Stimulated activated CD4-positive, alpha-beta T cell treated with anti-CD3 and anti-CD28 coated beads, TNF-alpha, amount 100 ng/mL, for 1 hour (primary cell): ENCODE measurements around the gene FAT1.
A peak's percentile ranks its signal among the peaks of the same experiment; 100 is the strongest.

Experiments
- DNase-seq, 3 donors: peaks; one replicate each; pipeline ENCODE4 v3.0.0-alpha.2; 2020; ENCODE audit warnings: low read depth in 3 of 3, low spot score in 1 of 3

FAT1 gene

DNA sequence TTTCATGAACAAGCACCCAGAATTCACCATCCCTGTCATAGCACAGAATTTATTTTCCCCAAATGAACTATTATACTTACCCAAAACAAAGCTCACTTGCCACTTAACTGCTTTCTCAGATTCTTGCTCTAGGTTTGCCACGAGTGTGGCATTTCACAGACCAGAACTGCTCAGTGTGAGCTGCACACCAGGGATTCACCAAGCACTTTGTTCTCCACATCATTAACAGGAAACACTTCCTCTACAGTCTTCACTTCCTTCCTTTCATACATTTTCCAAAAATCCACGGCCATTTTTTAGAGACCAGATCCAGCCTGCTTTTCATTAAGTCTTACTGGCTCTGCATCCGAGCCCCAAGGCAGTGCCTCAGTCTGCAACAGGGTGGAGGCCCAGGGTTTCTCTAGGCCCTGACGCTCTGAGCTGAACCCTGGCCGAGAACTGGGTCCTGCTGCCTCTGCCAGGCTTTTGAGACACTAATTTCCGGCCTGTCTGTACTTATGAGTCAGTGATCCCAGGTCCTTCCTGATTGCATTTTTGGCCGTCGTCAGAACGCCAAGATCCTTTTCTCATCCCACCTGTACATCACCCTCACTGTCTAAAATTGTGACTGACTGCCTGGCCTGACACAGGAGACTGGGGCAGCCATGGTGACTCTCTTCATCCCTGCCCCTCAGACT lies 100.7 kb downstream of the FAT1 start:
- no peak for DNase-seq

GRCh38 chr4:186621959-186622553 lies 101.6 kb downstream of the FAT1 start:
- no peak for DNase-seq

- no peak for DNase-seq
Measured at GRCh38 chr4:186619088-186619487, 104.6 kb downstream of the FAT1 start.

- DNase-seq, result no peak
Measured at GRCh38 chr4:186617921-186618320, 105.7 kb downstream of the FAT1 start.

DNA sequence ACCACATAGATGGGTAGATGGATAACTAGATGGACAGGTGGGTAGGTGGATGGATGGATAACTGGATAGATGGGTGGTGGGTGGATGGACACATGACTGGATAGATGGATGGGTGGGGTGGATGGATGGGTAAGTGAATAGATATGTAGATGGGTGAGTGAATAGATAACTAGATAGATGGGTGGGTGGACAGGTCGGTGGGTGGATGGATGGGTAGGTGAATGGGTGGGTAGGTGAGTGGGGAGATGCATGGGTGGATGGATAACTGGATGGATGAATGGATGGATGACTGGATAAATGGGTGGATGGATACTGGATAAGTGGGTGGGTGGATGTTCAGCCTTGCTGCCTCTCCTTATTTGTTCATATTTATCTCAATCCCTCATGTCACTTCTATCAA lies 116.2 kb downstream of the FAT1 start:
- no peak for DNase-seq

DNA sequence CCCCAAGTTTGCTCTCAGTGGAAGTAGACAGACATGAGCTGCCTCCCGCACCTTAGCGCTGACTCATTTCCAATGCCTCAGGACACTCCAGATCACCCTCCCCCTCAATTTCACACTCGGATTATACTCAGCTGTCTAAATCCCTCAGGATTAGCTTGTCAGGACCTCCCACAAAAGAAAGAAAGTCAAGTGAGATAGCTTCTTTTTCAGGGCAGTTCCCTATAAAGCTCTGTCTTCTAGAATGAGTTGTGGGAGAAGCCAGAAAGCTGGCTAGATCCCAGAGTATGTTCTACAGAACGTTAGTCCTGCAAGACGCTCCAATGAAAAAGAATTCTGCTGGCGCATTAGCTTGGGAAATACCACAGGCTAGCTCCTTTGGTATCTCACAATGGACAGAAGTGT lies 117.1 kb downstream of the FAT1 start:
- no peak for DNase-seq

DNA sequence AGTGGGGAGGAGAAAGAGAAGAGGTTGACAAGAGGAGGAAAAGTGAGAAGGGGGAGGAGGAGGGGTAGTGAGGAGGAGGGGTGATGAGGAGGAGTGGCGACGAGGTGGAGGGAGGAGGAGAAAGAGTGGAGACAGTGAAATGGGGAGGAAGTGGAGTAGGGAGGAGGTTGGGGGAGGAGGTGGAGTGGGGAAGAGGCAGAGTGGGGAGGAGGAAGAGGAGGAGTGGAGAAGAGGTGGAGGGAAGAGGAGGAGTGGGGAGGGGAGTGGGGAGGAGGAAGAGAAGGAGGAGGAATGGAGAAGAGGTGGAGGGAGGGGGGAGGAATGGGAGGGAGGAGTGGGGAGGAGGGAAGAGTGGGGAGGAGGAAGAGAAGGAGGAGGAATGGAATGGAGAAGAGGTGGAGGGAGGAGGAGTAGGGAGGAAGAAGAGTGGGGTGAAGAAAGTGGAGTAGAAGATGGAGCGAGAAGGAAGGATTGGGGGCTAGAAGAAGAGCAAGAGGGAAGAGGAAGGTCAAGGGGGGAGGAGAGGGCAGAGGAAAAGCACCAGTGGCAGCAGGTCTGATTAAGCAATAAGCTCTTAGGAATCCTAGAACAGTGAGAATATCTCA lies 118.3 kb downstream of the FAT1 start:
- no peak for DNase-seq

DNA sequence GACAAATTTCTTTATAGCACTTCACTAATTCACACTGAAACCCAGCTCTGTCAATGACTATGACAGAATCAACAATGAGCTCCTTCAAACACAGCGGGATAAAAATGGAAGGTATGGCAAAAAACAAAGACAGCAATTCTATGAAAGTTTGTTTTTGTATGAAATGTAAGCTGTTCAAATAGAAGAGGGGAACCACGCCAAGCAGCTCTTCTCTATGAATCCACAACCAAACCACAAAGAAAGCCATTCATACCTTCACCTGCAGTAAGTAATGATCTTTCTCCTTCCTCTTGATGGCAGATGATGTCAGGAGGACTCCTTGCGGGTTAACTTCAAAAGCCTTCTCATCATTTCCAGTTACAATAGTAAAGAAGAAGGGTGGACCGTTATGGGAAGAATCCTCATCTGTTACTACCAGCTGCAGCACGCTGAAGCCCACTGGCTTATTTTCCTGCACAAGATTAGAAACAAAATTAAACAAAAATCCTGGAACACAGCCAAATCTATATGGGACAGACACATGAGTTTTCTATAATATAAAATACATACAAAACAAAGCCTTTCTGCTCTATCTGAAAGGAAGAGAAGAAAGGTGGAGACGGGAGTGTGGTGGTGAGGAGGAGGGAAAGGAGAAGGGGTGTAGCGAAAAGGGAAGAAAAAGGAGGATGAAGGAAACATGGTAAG lies 119.4 kb downstream of the FAT1 start:
- DNase-seq, result no peak

GRCh38 chr4:186602978-186603377 lies 120.7 kb downstream of the FAT1 start:
- no peak for DNase-seq

DNA sequence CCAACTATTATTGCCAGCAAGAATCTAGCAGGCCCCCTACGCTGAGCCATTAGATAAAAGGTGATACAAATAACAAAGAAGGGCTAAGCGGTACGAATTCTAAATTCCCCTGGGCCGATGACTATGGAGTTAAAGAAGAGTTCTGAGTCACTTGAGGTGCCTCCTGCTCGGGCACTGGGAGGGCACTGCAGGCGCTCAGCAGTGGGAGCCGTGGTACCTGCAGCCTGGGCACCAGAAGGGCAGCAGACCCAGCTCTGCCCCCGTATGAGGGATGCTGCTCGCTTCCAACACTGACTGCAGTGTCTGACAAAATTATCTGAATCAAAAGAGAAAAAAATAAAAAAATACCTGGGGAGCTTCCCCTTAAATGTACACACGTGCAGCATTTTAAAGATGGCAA lies 124.2 kb downstream of the FAT1 start:
- DNase-seq, result no peak

- DNase-seq, result no peak
Measured at GRCh38 chr4:186598686-186599085, 125.0 kb downstream of the FAT1 start.

DNA sequence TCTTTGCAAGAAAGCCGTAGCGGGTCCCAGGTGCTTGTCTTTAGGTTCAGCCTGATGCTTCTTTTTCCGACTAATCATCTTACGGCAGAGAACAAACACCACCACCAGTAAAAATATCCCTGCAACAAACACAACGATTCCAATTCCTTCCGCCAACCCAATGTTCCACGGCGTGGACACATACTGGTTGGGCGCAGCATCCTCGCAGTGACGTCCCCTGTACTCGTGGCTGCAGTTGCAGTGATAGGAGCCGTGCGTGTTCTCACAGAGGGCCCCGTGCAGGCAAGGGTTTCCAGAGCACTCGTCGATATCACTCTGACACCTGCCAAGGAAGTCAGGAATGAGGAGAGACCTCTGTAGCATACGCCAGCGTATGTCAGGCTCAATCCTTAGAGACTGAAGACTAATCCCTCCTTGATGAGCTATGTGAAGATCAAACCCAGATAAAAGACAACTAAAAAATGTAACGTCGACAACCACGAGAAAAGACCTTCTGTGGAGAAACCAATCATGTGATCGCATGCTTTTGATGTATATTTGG lies 126.7 kb downstream of the FAT1 start:
- DNase-seq, result no peak

DNA sequence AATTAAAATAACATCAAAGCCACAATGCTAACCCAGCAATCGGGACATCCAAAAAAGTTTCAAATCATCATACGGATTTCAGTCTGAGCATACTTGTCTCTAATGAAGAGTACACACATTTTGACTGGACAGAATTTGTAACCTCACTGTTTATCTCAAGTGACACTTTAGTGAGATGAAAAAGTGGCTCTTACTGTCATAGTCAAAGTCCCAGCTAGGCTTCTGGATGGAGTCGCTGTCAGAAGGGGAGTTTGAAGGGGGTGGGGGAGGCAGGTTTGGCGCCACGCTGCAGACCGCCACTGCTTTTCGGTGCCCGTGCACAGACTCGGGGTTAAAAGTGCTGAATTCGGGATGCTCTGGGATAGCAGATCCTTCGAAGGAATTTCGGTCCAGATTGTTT lies 127.3 kb downstream of the FAT1 start:
- DNase-seq, result no peak

- DNase-seq, result no peak
Measured at GRCh38 chr4:186593587-186593973, 130.1 kb downstream of the FAT1 start.

- DNase-seq, result no peak
Measured at GRCh38 chr4:186592966-186593586, 130.6 kb downstream of the FAT1 start.

GRCh38 chr4:186592445-186592844 lies 131.2 kb downstream of the FAT1 start:
- DNase-seq, result no peak

DNA sequence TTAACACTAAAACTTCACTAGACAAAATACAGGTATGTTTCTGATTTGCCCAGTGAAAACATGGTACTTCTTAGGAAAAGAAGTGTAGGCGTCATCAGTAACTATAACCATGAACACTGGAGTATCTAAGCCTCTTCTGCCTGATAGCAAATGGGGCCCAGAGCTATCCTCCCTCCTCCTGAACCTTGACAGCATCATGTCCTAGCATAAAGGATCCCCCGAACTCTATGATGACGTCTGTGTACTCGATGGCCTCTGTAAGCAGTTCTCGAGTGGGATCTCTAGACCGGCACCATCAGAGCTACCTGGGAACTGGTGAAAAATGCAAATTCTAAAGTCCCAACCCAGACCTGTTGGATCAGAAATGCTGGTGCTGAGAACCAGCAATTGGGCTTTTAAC lies 132.0 kb downstream of the FAT1 start:
- no peak for DNase-seq

DNA sequence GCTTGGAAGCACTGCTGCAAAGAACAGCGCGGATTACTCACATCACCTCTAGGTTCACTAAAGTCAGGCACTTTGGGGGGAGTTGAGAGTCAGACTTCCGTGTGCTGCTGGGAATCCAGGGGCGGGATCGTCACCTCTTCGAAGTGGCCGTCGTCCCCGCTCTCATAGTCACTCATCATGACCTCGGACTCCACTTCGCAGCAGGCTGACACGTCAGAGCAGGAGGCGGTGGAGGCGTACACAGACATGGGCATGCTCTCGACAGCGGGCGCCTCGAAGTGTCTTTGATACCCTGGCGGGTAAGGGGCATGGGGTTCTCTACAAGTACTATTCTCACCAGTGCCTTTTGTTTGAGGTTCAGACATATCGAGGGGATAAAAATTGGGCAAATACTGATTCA lies 135.2 kb downstream of the FAT1 start:
- DNase-seq, result no peak

DNA sequence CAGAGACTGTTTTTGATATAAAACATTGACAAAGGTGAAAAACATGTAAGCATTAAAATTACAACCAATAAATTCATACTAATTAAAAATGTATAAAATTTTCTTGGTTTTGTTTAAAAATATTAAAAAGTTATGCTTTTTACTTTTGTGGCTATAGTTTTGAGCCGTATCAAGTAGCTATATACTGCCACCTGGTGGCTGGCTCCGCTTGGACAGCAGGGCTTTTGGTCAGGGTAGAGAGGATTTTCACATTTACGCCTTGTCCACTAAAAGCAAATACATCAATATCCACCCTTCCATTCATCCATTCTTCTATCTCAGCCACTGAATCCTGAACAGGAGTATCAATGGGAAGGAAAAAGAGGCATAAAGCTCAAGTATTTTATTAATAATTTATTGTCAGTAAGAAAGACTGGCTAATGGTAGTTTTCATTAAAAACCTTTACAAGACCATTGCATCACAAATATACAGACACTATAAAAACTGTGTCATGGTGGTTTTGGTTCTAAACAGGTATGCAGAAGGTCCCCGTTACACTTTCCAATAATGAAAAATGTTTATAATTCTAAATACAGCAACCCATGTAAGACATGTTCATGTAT lies 136.1 kb downstream of the FAT1 start:
- DNase-seq, result peak in 2 of 3 donors; percentile 8 to 45

GRCh38 chr4:186586205-186586604 lies 137.5 kb downstream of the FAT1 start:
- DNase-seq, result no peak

- no peak for DNase-seq
Measured at GRCh38 chr4:186584912-186585311, 138.7 kb downstream of the FAT1 start.
